Mesothelial cell of epicardium (in vitro differentiated cells): ENCODE data around the gene VGLL1. TPM values are rescaled to one million over a fixed set of nuclear protein-coding genes. Genes with fewer than 3 reads are reported as not detected.

Experiments used
- DNase-seq, 2 experiments: peaks; one replicate each; pipeline ENCODE4 v3.0.0; 2021; ENCODE audit warnings: low spot score in 2 of 2; ENCODE audit not compliant: unreplicated experiment in 2 of 2
- H3K27ac Mint-ChIP-seq: 2 replicates; pipeline ENCODE4 v1.8.0; 2021; ENCODE audit warnings: mixed read lengths
- H3K27me3 Mint-ChIP-seq: 2 replicates; pipeline ENCODE4 v1.8.0; 2021; ENCODE audit warnings: low read depth, mixed read lengths
- H3K36me3 Mint-ChIP-seq: 2 replicates; pipeline ENCODE4 v1.8.0; 2021; ENCODE audit warnings: mixed read lengths
- H3K4me1 Mint-ChIP-seq: 2 replicates; pipeline ENCODE4 v1.8.0; 2021; ENCODE audit warnings: mixed read lengths
- H3K4me3 Mint-ChIP-seq: 2 replicates; pipeline ENCODE4 v1.8.0; 2021; ENCODE audit warnings: mild to moderate bottlenecking, moderate library complexity, mixed read lengths
- H3K9me3 Mint-ChIP-seq: 2 replicates; pipeline ENCODE4 v1.8.0; 2021; ENCODE audit warnings: mixed read lengths
- total RNA-seq: library from RNA; stranded (reverse); gene quantifications from 3 replicates; pipeline ENCODE4 v1.2.1, GENCODE V29; 2021
- TF ChIP-seq, protein P1 (sequence below): fragments of 200-600 bp; sonication (generic); IDR thresholded peaks from one replicate; pipeline ENCODE4 v1.5.0; 2021; ENCODE audit warnings: antibody characterized with exemption; ENCODE audit not compliant: unreplicated experiment

VGLL1 gene
- total RNA-seq, 1 donor from 2014 or later: 13.1 TPM

DNA sequence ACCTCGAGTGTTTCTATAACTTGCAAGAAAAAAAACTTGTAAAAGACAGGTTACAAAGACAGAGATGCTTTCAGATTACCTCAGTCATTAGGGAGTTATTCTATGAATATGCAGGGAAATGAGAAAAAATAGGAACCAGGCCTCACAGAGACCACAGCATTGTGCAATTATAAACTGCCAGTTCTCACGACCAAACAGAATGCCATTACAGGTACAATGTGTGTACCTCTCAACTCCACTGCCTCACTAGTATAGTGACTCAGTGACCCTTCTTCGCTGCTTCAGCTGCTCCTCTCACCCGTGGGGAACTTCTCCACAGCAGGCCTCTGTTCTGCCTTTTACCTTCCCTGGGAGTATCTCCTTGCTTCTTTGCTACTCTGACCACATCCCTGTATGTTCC is 37.0 kb upstream of the VGLL1 start:
- H3K9me3 Mint-ChIP-seq: peaks cover 18% of the 10 kb centered on the region
- H3K4me3 Mint-ChIP-seq: no peak overlapping the region
- peaks cover 8% of the 10 kb centered on the region for H3K4me1 Mint-ChIP-seq
- TF ChIP-seq, protein P1, sequence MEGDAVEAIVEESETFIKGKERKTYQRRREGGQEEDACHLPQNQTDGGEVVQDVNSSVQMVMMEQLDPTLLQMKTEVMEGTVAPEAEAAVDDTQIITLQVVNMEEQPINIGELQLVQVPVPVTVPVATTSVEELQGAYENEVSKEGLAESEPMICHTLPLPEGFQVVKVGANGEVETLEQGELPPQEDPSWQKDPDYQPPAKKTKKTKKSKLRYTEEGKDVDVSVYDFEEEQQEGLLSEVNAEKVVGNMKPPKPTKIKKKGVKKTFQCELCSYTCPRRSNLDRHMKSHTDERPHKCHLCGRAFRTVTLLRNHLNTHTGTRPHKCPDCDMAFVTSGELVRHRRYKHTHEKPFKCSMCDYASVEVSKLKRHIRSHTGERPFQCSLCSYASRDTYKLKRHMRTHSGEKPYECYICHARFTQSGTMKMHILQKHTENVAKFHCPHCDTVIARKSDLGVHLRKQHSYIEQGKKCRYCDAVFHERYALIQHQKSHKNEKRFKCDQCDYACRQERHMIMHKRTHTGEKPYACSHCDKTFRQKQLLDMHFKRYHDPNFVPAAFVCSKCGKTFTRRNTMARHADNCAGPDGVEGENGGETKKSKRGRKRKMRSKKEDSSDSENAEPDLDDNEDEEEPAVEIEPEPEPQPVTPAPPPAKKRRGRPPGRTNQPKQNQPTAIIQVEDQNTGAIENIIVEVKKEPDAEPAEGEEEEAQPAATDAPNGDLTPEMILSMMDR: no peak
- H3K36me3 Mint-ChIP-seq: peaks cover 2% of the 10 kb centered on the region
- H3K27ac Mint-ChIP-seq: no peak overlapping the region
- peaks cover 27% of the 10 kb centered on the region for H3K27me3 Mint-ChIP-seq
- DNase-seq: no peak

DNA sequence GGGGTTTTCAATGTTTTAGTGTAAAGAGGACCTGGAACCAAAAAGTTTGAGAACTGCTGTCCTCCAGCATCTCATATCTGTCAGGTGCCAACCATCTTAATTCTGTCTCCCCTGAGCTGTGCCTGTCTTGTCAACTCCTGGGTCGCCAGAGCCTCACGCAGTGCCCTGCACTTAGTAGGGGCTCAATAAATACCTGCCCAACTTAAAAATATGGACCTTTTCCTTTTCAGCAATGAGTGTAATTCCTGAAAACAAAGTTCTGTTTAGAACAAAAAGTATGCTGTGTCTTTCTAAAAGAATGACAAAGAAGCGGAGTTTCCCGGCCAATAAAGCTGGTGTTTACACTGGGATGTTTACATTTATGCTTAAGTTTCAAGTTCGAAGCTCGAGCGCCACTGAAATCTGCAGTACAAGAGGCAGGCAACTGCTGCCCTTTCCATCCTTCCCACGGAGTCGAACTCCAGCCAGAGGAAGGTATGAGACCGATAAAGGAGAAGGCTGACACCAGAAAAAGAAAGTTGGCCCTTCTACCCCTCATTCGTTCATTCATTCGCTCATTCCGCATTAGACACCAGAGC is 35.7 kb upstream of the VGLL1 start:
- Mint-ChIP-seq H3K4me1 (peaks cover 8% of the 10 kb centered on the region), H3K36me3 (peaks cover 4% of the 10 kb centered on the region), H3K4me3 (peak overlapping the region; percentile 84), H3K27ac (peak overlapping the region; percentile 99), H3K27me3 (peaks cover 15% of the 10 kb centered on the region), H3K9me3 (peaks cover 12% of the 10 kb centered on the region)
- TF ChIP-seq, protein P1: no peak
- DNase-seq: no peak

DNA sequence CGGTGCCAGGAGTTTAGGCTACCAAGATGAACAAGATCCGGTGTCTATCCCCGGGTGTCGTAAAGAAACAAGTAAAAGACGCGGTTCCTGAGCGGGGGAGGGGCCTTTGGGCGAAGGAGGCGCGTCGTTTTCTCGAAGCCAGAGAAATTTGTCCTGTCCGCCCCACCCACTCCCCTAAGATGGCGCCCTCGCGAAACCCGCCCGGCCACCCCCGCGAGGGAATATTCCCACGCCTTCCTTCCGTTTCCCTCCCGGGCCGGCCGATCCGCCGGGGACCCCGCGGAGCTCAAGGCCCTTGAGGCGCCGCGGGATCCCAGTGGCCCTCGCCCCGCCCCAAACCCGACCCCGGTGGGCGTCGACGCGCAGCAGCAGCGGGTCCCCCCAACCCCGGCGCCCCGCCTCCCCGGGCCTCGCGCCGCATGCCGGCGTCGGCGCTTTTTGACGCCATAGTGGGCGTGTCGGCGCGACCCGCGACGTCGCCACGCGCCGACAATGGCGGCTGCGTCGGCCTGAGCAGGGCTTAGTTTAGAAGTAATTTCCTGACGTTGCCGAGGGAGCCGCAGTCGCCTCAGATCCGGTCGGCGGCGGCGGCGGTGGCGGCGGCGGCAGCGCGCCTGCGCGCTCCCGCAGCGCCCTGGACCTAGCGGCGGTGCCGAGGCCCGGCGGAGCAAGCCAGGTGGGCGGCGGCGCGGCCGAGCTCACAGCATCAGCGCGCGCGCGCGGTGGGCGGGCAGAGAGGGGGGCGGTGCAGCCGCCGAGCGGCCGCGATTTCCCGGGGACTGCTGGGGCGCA is 35.1 kb upstream of the VGLL1 start:
- peak overlapping the region; percentile 99 for H3K27ac Mint-ChIP-seq
- peak overlapping the region; percentile 92 for H3K4me3 Mint-ChIP-seq
- peak; percentile 68 to 80 for DNase-seq
- peaks cover 4% of the 10 kb centered on the region for H3K36me3 Mint-ChIP-seq
- H3K27me3 Mint-ChIP-seq: peaks cover 10% of the 10 kb centered on the region
- TF ChIP-seq, protein P1: no peak
- H3K9me3 Mint-ChIP-seq: peaks cover 12% of the 10 kb centered on the region
- H3K4me1 Mint-ChIP-seq: peaks cover 8% of the 10 kb centered on the region

DNA sequence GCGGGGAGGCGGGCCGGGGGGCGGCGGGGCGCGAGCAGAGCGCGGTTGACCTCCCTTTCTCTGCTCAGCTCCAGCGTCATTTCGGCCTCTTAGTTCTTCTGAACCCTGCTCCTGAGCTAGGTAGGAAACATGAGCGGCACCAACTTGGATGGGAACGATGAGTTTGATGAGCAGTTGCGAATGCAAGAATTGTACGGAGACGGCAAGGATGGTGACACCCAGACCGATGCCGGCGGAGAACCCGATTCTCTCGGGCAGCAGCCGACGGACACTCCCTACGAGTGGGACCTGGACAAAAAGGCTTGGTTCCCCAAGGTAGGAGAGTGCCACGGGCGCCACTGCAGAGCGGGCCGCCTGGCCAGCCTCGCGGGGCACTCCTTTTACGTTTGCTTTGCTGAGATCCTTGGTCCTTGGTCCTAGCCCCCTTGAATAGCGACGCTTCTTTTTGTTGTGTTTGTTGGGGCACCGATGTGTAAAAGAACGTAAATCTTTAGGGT is 34.4 kb upstream of the VGLL1 start, which contains the start of gene HTATSF1:
TSS of gene HTATSF1 (plus strand) at position 37 of the 497 bp plus-strand sequence. CDS start at position 130, 93 bp downstream.
- peaks cover 12% of the 10 kb centered on the region for H3K9me3 Mint-ChIP-seq
- H3K4me3 Mint-ChIP-seq: peak within 1 kb of the TSS; percentile 92
- TF ChIP-seq, protein P1: no peak
- no peak for DNase-seq
- H3K27ac Mint-ChIP-seq: peak within 1 kb of the TSS; percentile 99
- H3K27me3 Mint-ChIP-seq: peaks cover 3% of the 10 kb centered on the region
- peaks cover 8% of the 10 kb centered on the region for H3K4me1 Mint-ChIP-seq
- peaks cover 4% of the 10 kb centered on the region for H3K36me3 Mint-ChIP-seq

DNA sequence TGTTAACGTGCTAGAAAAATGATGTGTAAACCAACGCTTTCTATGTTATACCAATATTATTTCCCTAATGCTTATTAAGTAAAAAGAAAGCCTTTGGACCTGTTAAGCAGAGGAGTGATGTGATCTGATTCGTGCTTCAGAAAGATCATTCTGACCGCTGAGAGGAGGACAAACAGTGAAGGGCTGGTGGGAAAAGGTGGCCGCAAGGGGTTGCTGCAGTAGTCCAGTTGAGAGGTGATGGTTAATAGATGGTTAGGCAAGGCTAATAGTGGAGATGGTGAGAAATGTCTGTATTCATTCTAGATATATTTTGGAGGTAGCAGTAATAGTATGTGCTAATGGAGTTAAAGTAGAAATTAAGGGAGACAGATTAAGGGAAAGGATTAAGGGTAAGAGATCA is 12.9 kb upstream of the VGLL1 start:
- Mint-ChIP-seq H3K9me3 (peaks cover 17% of the 10 kb centered on the region), H3K36me3 (no peaks in the 10 kb centered on the region), H3K27ac (no peak overlapping the region), H3K4me1 (no peaks in the 10 kb centered on the region), H3K4me3 (no peak overlapping the region), H3K27me3 (no peaks in the 10 kb centered on the region)
- TF ChIP-seq, protein P1: no peak
- no peak for DNase-seq
